Bladder microvascular endothelial cell (primary cell): ENCODE measurements around the gene FRMD4A. TPM values are rescaled to one million over a fixed set of nuclear protein-coding genes. Genes with fewer than 3 reads are reported as not detected.

Source experiments
- total RNA-seq: library from RNA; depleted of rRNA; stranded (reverse); fragments of >200 nt; gene quantifications from 2 replicates; pipeline ENCODE4 v1.2.3, GENCODE V29; 2014

FRMD4A gene
- total RNA-seq: 26.9 and 64.4 TPM in 2 replicates

GRCh38 chr10:14330388-14331061 lies at the start of gene FRMD4A:
Gene FRMD4A, minus strand, starts transcription at chr10:14330924.

